Neural cell (in vitro differentiated cells): Measurements from ENCODE around the gene ELOVL7. TPM values are rescaled to one million over a fixed set of nuclear protein-coding genes. Genes with fewer than 3 reads are reported as not detected.

Source experiments
- H2AFZ ChIP-seq: fragments of 200-600, 300-800 bp; sonication (generic), shearing (Covaris generic); 2 replicates; pipeline ENCODE4 v1.6.0; 2014; ENCODE audit warnings: low read depth, mild to moderate bottlenecking, antibody characterized with exemption, low read length, moderate library complexity
- H3F3A ChIP-seq: fragments of 200-600 bp; shearing (Covaris generic); 2 replicates; pipeline ENCODE4 v1.6.1; 2016; ENCODE audit warnings: mild to moderate bottlenecking, moderate library complexity, mixed read lengths, antibody characterized with exemption, low read length; ENCODE audit not compliant: insufficient read depth, poor library complexity, severe bottlenecking
- H3K27ac ChIP-seq: fragments of 200-600, 300-800 bp; sonication (generic), shearing (Covaris generic); 2 replicates; pipeline ENCODE4 v1.5.1; 2014; ENCODE audit warnings: mild to moderate bottlenecking, low read length, moderate library complexity
- H3K27me3 ChIP-seq: fragments of 300-800, 200-600 bp; sonication (generic), shearing (Covaris generic); 2 replicates; pipeline ENCODE4 v1.6.0; 2014; ENCODE audit warnings: mild to moderate bottlenecking, low read depth, low read length, moderate library complexity; ENCODE audit not compliant: insufficient read depth
- H3K36me3 ChIP-seq: fragments of 300-800, 200-600 bp; sonication (generic), shearing (Covaris generic); 2 replicates; pipeline ENCODE4 v1.5.1; 2014; ENCODE audit warnings: mild to moderate bottlenecking, antibody characterized with exemption, low read length, moderate library complexity; ENCODE audit not compliant: insufficient read depth
- H3K4me2 ChIP-seq: fragments of 300-800, 200-600 bp; sonication (generic), shearing (Covaris generic); 2 replicates; pipeline ENCODE4 v1.6.0; 2014; ENCODE audit warnings: mild to moderate bottlenecking, low read length
- H3K4me3 ChIP-seq: fragments of 300-800, 200-600 bp; sonication (generic), shearing (Covaris generic); 2 replicates; pipeline ENCODE4 v1.5.1; 2014; ENCODE audit warnings: mild to moderate bottlenecking, low read length, moderate library complexity
- H3K79me2 ChIP-seq: fragments of 200-600 bp; shearing (Covaris generic); replicated peaks from 2 replicates; pipeline ENCODE4 v1.6.0; 2014; ENCODE audit warnings: mild to moderate bottlenecking, low read length, moderate library complexity; ENCODE audit not compliant: insufficient read depth
- H3K9ac ChIP-seq: fragments of 300-800, 200-600 bp; sonication (generic), shearing (Covaris generic); 2 replicates; pipeline ENCODE4 v1.6.1; 2016; ENCODE audit warnings: mild to moderate bottlenecking, low read length, mixed read lengths
- H3K9me2 ChIP-seq: fragments of 200-600 bp; shearing (Covaris generic); 2 replicates; pipeline ENCODE4 v1.6.1; 2016; ENCODE audit warnings: mild to moderate bottlenecking, low read length, mixed read lengths; ENCODE audit not compliant: insufficient read depth
- H3K9me3 ChIP-seq: fragments of 200-600, 300-800 bp; sonication (generic), shearing (Covaris generic); 2 replicates; pipeline ENCODE4 v1.6.1; 2016; ENCODE audit warnings: mild to moderate bottlenecking, mixed run types, low read length, moderate library complexity, mixed read lengths
- H4K20me1 ChIP-seq: fragments of 200-600 bp; shearing (Covaris generic); 2 replicates; pipeline ENCODE4 v1.6.1; 2016; ENCODE audit warnings: mild to moderate bottlenecking, mixed run types; ENCODE audit not compliant: insufficient read depth
- CTCF ChIP-seq: fragments of 450-650 bp; IDR thresholded peaks from 2 replicates; pipeline ENCODE4 v1.5.1; 2014; ENCODE audit warnings: antibody characterized with exemption, mild to moderate bottlenecking, moderate library complexity; ENCODE audit not compliant: poor library complexity, severe bottlenecking
- EP300 ChIP-seq: fragments of 450-650 bp; conservative IDR thresholded peaks from 2 replicates; pipeline ENCODE4 v1.6.1; 2014; ENCODE audit warnings: antibody characterized with exemption, mild to moderate bottlenecking, moderate library complexity; ENCODE audit not compliant: poor library complexity, severe bottlenecking
- EZH2 ChIP-seq: fragments of 200-600, 300-800 bp; shearing (Covaris generic), sonication (generic); IDR thresholded peaks from 2 replicates; pipeline ENCODE4 v1.6.1; 2014; ENCODE audit warnings: antibody characterized with exemption, low read length, borderline replicate concordance, mild to moderate bottlenecking; ENCODE audit not compliant: insufficient read depth, poor library complexity, severe bottlenecking
- MXI1 ChIP-seq: fragments of 450-650 bp; conservative IDR thresholded peaks from 2 replicates; pipeline ENCODE4 v1.6.1; 2014; ENCODE audit warnings: antibody characterized with exemption, mild to moderate bottlenecking; ENCODE audit not compliant: poor library complexity, severe bottlenecking
- POLR2AphosphoS5 ChIP-seq: IDR thresholded peaks from 2 replicates; pipeline ENCODE4 v1.6.1; 2012
- RAD21 ChIP-seq: fragments of 450-650 bp; conservative IDR thresholded peaks from 2 replicates; pipeline ENCODE4 v1.6.1; 2014; ENCODE audit warnings: antibody characterized with exemption, mild to moderate bottlenecking, moderate library complexity
- REST ChIP-seq: IDR thresholded peaks from 2 replicates; pipeline ENCODE4 v1.6.1; 2012; ENCODE audit warnings: borderline replicate concordance
- SMC3 ChIP-seq: fragments of 450-650 bp; conservative IDR thresholded peaks from 2 replicates; pipeline ENCODE4 v1.6.1; 2014; ENCODE audit warnings: antibody characterized with exemption, mild to moderate bottlenecking, moderate library complexity; ENCODE audit not compliant: poor library complexity
- TAF1 ChIP-seq: IDR thresholded peaks from 2 replicates; pipeline ENCODE4 v1.6.1; 2012; ENCODE audit warnings: low read depth
- polyA plus RNA-seq: library from polyadenylated mRNA; depleted of rRNA; stranded (reverse); fragments of >200 nt; gene quantifications from 2 replicates; pipeline ENCODE4 v1.2.3, GENCODE V29; 2014

ELOVL7 gene
- polyA plus RNA-seq, 1 donor from 2014 or later = 3.9 TPM

GRCh38 chr5:60823574-60823973 is 20.5 kb downstream of the ELOVL7 start:
- no peak overlapping the region for H3K27ac ChIP-seq
- no peaks in the 10 kb centered on the region for H3K9me2 ChIP-seq
- no peaks in the 10 kb centered on the region for H3K9me3 ChIP-seq
- H3K36me3 ChIP-seq = no peaks in the 10 kb centered on the region
- no peak overlapping the region for H3K4me2 ChIP-seq
- no peak overlapping the region for H3K4me3 ChIP-seq
- H2AFZ ChIP-seq = no peak overlapping the region
- H4K20me1 ChIP-seq = no peaks in the 10 kb centered on the region
- no peaks in the 10 kb centered on the region for H3K27me3 ChIP-seq
- H3K79me2 ChIP-seq = no peaks in the 10 kb centered on the region
- H3K9ac ChIP-seq = no peak overlapping the region
- no peak for TF ChIP-seq MXI1
- TF ChIP-seq SMC3 = no peak
- TF ChIP-seq CTCF = no peak
- no peak for TF ChIP-seq POLR2AphosphoS5
- no peak for TF ChIP-seq TAF1
- no peak for TF ChIP-seq EP300
- no peak for TF ChIP-seq RAD21
- TF ChIP-seq EZH2 = no peak
- no peak for TF ChIP-seq REST
- no peaks in the 10 kb centered on the region for H3F3A ChIP-seq

GRCh38 chr5:60822285-60822556 is 21.8 kb downstream of the ELOVL7 start:
- Histone ChIP-seq H3K27ac (no peak overlapping the region), H3K9ac (no peak overlapping the region), H3F3A (no peaks in the 10 kb centered on the region), H3K79me2 (no peaks in the 10 kb centered on the region), H3K9me3 (no peaks in the 10 kb centered on the region), H2AFZ (no peak overlapping the region), H3K4me3 (no peak overlapping the region), H3K9me2 (no peaks in the 10 kb centered on the region), H3K4me2 (no peak overlapping the region), H3K36me3 (no peaks in the 10 kb centered on the region), H3K27me3 (no peaks in the 10 kb centered on the region), H4K20me1 (no peaks in the 10 kb centered on the region)
- no peak for TF ChIP-seq EZH2
- no peak for TF ChIP-seq POLR2AphosphoS5
- TF ChIP-seq SMC3 = no peak
- no peak for TF ChIP-seq MXI1
- no peak for TF ChIP-seq CTCF
- TF ChIP-seq EP300 = no peak
- no peak for TF ChIP-seq REST
- TF ChIP-seq TAF1 = no peak
- no peak for TF ChIP-seq RAD21
